DMS153 treated with DMSO at 0.1 percent for 48 hours (cell line): Measurements from ENCODE around the gene ACSS1.

Experiments
- DNase-seq: peaks from one replicate; lab custom pipeline; 2025; ENCODE audit not compliant: unreplicated experiment; lab: John Stamatoyannopoulos, UW

The ACSS1 gene

DNA sequence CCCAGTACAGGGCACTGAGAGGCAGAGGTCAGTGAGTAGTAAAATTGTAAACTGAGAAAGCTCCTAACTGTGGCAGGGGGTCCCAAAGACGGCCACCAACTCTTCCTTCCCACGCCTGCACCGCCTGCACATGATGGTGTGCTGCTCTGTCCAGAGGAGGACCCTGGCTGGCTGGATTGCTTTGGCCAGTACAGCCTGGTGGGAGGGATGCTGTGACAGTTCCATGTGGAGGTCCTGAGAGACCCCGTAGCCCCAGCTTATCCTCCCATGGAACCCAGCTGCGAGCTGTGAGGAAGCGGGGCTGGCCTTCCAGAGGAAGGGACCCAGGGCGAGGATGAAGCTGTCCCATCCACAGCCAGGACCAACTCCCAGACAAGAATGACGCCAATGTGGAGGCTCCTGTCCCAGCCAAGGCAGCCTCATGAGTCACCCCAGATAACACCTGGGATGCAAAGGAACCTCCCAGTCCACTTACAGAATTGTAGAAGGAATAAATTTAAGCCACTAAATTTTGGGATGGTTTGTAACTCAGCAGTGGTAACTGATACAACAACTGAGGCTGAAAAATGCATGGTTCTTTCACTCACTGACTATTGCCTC, 2.0 kb upstream of the ACSS1 start:
- no peak for DNase-seq

DNA sequence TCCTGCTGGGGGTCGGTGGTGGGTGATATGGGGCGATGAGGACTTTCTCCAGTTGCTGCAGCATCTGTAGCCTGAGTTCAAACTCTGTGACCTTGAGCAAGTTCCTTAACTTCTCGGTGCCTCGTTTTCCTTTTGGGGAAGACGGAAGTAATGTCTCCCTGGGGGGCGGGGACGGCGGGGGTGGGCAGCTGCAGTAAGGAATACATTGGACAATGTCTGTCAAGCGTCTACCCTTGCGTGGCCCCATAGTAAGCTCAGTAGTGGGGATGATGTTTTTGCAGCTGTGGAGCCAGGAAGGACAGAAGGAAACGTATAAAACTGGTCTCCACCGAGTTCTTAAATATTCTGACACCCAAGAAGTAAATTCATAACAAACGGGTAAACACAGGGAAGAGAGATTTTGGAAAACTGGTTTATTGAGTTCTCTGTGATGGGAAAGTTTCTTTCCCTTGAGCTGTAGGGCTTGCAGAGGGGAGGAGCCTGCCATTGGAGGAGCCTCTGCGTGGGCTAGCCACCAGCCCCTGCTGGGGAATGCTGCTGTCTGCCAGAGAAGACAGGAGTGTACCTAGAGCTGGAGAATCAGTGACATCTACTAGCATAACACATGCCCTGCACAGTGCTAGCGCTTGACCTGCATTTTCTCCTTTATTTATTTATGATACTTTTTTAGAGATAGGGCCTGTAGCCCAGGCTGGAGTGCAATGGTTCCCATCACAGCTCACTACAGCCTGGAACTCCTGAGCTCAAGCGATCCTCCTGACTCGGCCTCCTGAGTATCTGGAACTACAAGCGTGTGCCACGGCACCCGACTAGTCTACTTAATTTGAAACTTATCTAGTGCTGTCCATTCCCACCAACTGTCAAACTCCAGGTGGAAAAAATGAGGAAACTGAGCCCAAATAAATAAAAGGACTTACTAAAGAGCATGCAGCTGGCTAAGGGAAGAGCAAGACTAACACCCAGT, 1.2 kb upstream of the ACSS1 start:
- peak; percentile 24 for DNase-seq

DNA sequence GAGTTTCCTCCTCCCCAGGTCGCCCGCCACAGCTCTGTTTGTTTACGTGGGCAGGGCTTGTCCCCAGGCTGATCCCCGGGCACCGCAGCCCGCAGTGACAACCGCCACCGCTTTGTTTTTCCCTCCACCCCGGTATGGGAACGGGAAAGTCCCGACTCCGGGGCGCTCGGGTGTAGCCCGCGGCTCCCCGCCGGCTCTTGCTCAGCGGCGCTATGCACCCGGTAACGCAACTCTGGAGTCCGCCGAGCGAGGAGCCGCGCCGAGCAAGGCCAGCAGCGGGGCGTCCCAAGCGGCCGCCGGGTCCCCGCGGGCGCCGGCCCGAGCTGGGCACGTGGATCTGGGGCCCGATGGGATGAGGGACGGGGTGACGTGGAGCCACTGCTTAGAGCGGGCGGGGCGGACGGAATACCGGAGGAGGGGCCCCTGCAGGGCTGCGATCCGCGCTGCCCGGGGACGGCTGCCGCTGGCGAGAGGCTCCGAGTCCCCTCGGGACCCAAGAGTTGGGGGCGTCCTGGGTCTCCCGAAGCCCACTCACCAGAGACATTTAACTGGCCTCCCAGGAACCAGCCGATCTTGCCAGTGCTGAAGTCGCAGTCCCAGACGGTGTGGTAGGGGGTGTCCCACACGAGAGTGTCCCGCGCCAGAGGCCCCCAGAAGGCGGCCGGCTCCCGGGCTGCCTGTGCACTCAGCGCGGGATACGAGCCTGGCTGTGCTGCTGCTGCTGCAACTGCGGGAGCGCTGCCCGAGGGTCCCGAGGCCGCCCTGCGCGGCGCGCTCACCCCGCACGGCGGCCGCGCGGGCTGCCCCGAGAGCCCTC, 497 bp downstream of the ACSS1 start:
- peak; percentile 5 for DNase-seq

DNA sequence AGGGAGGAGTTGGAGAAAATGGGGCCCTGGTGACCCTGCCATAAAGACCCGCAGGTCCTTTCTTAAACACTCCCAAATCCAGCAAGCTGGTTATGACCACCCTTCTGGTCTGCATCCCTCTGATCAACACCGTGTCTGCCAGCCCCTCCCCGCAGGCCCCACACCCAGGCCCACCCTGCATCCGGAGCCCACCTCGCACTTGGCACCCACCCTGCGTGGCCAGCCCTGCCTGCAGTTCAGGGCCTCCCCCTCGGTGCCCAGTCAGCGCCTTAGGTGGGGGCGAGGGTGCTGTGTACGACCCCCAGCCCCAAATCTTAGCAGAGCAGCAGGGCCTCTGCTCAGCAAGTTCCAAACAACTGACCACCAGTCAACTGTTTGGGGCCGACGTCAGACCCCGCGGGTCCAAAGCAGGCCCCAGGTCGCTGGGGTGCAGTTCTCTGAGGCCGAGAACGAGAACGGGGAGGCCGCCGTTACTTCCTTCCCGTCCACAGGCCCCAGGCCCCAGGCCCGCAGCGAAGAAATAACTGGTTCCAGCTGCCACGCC, 1.2 kb downstream of the ACSS1 start:
- no peak for DNase-seq

DNA sequence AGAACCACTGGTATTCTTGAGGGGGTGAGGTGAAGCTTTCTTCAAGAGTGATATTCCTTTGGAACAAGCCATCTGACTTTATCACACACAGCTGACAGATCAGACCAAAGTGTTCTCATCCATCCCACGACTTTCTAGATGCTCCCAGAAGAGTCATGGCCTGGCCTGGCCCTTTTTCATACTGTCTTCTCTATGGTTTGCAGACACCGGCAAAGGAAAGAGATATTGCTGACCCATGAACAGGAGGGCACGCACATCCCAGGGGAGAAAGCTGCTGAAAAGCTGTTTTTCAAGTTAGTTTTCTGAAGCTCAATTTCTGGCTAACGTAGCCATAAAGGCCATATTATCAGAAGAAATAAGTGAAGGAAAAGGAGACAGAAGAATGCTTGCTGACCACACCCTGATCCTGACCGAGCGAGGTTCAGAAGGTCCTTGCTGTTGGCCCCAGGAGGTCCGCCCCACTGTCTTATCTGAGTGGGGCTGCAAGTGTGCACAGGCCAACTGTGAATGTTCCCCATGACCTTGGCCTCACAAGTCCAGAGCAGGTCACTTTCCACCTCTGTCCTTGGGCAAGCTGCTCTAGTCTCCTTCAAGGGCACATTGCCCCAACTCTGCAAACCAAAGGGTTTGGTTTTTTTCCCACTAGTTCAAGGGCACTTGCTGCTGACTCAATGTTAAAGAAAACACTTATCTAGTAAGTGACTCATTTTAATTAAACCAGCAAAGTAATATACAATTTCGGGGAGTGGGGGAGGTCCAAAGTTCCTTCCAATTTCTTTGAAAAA, 2.0 kb downstream of the ACSS1 start:
- DNase-seq, result no peak

DNA sequence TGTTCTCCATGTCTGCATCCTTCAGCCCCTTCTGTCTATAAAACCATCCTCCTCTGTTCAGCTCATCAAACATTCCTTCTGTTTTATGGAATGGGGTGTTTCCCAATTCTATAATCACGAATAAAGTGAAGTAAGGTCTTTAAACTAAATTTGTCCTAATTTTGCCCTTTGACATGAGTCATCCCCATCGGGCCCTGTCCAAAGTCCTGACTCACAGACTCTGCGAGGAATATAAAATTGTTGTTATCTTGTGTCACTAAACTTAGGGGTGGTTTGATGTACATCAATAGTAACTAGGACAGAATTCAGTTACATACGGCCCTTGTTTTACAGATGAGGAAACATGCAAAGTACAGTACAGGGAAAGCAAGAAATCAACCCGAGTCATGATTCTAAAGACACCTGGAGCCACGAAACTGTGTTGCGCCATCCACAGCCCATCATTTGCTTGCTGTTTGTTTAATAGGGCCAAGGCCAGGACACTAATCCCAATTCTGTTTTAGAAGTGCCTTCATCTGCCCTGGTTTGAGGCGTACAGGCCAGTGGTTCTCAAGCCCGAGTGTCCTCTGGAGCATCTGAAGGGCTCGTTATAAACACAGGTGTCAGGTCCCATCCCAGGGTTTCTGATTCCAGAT, 2.8 kb downstream of the ACSS1 start:
- DNase-seq, result no peak

DNA sequence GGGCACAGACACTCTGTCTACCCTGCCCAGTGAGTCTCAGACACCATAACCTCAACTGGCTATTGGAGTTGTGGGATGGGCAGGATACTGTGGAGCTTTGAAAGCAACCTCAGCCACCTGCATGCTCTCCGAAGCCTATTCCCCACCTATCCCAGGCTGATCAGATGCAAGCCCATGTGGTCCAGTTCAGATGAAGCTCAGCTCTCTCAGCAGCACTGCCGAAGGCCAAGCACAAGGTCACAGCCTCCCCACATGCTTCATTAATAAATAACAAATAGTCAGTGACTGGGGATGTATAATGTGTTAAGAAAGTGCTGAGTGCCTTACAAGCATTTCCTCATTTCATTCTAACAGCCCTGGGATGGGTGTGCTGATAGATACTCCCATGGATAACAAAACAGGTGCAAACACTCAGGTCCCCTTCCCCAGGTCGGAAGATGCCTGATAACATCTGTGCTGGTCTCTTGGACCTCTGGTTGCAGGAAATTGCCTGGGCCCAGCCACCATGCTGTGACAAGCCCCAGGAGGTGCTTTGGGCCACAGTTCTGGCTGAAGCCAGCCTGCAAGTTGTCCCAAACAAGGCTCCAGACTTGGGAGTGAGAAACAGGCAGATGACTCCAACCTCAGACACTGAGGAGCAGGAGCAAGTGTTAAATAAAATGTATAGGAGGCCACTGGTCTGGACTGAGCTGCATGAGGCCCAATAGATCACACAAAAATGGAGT, 3.7 kb downstream of the ACSS1 start:
- DNase-seq, result no peak

DNA sequence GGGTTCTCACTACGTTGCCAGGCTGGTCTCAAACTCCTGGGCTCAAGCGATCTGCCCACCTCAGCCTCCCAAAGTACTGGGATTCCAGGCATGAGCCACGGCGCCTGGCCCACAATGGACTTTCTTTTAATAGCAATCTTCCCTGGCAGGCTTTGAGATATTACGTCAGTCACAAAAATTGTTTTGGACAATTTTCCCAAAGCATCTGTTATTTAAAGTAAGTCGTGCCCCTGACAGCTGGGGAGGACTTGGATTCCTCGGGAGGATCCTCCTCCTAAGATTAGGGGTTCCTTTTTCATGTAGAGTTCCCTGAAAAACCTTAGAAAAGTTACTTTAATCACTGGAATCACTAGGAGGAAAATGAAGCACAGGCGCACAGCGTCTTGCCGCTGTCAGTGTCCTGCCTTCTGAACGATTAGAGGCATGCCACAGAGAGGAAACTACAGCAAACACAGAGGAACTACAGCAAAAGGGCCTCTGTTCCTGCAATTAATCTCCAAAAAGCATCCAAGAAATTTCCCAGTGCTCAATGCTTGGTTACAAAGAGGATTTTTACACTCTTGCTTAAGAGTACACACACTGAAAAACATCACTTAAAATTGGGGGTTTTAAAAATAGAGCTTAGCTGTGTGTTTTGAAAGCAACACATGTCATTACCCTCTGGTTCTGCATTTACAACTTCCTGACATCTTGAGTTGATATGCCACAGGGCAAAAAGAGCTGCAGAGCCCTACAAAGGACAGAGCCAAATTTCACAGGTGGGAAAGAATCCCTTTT, 4.5 kb downstream of the ACSS1 start:
- DNase-seq, result no peak

DNA sequence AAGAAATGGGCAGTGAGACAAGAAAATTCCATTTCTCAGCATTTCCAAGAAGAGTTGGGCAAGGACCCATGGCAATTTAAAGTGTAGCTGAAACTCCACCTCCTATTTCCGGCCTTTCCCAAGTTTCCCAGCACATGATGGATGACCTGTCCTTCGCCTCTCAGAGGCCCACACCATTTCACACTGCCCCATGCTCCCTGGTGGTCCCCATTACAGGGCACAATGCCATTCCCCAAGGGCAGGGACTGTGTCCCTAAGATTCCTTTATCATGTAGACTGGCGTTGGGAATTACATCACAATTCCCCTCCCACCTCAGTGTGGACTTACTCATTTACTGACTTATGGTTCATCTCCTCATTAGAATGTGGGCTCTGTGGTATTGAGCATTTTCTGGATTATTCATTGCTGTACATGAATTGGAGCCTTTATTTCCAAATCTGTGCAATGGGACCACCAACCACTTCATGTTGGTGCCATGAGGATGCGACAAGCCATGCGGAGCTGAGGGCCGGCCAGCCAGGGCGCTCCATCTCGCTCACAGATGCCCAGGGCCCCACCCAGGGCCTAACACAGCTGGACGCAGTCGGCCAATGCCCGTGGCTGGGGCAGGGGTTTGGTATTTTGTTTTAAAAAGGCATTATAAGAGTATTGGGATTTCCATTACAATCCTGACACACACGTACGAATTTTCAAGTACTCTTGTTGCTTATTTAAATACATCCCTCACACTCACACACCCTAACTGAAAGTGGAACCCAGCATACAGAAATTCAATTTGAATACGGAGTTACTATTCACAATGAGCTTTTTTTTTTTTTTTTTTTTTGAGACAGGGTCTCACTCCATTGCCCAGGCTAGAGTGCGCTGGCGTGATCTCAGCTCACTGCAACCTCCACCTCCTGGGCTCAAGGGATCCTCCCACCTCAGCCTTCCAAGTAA, 5.4 kb downstream of the ACSS1 start:
- DNase-seq, result no peak

DNA sequence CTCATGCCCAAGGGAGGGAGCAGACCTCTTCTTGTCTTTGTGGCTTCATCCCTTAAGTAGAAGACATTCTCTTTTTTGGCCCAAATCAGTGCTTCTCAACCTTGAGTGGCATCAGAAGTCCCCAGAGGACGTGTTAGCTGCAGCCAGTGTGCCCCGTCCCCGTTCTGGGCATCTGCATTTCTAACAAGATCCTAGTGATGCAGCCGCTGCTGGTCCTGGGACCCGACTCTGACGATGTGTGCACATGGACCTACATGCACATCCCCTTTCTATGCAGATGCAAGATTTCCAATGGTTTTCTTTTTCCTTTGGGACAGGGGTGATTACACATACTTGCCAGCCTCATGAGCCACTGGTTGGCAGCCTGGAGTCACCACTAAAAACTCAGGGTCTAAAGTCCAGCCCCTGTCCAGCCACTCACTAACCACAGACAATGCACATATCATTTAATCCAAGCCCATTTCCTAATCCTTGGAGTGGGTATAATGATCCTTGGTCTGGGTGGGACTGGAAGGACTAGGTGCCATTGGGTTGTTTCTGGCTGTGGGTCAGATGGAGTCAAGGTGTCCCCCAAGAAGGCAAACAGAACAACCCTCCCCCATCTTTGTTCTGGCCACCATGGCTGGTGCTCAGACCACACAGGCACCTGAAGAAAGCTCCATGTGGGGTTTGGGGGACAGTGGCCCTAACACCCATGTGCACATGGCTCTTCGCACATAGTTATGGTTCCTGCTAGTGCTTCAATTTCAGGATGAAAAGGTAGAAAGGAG, 6.4 kb downstream of the ACSS1 start:
- no peak for DNase-seq

DNA sequence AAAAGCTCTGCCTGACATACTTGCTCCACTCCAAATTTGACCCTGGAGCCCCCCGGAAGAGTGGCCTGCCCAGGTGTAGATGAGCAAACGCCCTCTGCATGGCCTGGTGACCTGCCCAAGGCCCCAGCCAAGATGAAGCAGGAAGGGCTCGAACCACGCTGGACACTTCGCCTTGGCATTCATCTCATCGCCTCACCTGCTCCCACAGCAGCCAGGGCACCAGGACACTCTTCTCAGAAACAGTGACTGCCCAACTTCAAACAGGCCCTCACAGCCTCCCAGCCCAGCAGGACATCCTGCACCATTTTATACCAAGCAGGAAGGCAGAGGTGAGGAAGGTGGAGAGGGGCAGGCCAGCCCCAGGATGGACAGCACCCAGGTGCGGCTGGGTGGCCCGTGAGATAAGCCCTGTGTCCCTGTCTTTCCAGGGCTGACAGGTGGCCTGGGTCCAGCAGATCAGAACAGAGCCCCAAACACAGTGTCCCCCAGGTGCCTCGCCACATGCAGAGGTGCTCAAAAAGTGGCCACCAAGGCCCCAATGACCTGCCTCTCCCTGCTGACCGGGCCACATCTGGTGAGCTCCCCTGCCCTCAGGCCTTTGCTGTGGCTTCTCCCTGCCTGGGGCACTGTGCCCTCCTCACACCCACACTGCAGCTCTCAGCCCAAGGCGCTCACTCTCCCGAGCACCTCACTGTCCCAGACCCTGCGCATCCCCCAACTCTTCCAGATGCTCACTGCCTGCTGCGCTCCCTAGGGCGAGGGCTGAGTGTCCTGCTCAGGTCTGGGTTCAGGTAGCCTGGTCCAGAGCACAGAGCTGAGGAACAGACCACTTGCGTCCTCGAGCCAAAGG, 7.2 kb downstream of the ACSS1 start:
- no peak for DNase-seq

DNA sequence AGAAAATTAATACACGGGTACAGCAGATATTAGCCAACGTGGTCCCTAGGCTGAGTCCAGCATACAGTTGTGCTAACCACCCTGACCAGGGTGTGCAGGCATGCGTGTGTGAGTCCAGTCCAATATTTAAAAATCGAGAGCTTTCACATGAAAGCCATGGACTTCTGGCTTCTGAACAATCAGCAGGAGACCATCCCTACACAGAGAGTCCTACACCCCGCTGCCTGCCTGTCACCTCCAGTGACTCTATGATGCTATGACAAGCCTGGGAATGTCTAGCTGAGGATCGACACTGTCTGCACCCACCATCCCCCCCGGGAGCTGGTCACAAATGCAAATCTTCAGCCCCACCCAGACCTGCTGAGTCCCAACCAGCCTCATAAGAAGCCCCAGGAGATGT, 7.9 kb downstream of the ACSS1 start:
- no peak for DNase-seq

DNA sequence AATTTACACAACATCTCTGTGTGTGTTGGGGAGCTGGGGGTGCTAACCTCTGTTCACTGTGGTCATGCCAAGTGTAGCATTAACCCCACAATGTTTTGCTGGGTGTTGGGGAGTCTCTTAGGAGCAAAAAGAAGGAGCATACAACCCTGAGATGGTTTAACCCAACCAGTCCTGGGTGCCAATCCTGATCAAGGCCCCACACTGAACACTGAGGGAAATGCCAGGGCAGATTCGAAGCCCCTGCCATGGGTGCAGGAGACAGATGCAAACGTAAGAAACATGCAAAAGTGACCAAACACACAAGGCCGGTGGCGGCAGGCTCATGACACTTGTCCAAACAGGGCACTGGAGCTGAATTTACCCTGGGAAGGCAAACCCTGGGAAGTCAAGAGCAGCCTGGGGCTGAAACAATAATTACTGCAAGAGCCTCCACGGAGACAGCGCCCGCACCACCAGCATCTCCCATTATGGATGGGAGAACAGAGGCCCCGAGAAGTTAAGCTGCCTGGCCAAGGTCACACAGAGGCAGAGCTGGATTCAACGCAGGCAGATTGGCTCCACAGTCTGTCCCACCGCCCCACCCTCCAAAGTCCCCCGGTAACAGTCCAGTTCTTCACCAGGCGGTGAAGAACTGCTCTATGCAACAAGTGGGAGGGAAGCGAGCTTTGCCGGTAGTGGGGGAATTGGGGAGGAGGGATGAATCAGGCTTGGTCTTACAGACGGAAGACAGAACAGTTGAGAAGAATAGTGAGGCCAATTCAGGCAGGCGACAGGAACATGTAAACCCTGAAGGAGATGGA, 8.5 kb downstream of the ACSS1 start:
- DNase-seq, result no peak

DNA sequence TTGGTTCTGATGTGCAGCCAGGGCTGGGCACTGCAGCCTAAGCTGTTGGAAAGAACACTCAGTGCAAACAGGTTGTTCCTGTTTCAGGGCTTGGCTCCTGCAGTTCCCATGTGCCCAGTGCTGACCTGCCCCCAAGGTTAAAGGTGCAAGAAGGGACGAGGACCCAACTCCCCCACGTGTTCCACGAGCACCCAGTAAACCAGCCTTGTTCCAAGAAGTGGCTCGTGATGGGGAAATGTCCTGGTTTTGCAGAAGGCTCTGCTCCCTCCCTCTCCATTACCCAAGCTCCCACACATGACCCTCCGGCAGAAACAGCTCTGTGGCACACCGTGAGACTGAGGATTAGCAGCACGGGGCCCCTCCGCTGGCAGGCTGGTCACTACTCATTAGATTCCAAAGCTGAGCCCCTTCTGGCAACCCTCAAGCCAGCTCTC, 9.4 kb downstream of the ACSS1 start:
- no peak for DNase-seq

DNA sequence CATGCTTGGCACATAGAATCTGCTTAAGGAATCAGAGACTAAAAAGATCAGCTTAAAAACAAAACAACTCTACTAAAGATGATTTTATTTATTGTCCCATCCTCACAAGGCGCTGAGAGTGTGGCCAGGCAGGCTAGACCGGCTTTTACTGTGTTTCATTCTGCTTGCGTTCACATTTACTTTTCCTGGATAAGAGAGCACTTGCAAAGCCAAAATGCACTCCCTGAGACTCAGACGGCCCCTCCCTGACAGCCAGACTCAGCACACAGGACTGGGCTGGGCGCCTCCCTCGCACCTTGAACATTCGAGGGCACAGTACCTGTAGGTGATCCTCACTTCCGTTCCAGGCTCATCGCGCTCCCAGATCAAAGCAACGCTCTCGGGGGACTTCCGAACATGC, 10.2 kb downstream of the ACSS1 start:
- no peak for DNase-seq
